SKM-1 treated with dmso at 0.1 percent for 144 hours (cell line): ENCODE data around the gene IQCH.
"Not testable (repeated sequence)": the region's sequence is repeated elsewhere in the genome, so short reads cannot be mapped to it uniquely, and the experiment has no call there.

Source experiments
- DNase-seq: peaks from one replicate; lab custom pipeline; 2025; ENCODE audit not compliant: unreplicated experiment; lab: John Stamatoyannopoulos, UW

Gene IQCH

GRCh38 chr15:67422296-67422695 lies 167.7 kb downstream of the IQCH start:
- no peak for DNase-seq

DNA sequence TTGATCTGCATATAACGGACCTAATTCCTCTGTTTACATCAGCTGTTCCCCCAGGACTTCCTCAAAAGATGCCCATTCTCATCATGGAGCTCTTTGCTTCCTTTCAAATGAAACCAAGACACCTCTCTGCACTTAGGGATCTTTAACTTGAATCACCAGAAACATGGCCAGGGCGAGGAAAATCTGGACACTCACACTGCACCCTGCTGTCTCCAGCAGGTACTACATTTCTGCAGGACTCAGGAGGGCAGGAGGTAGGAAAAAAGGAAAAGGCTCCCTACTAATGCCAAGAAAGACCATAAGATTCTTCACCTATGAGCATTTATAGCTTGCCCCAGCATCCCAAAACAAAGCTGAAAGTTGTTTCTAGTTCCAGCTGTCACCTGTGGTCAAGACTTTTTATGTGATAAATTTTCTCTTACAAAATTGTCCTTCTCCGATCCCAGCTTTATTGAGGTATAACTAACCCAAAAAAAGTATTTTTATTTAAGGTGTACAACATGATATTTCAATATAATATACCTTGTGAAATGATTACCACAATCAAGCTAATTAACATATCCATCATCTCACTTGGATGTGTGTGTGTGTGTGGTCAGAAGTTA lies 179.0 kb downstream of the IQCH start:
- DNase-seq, result peak; percentile 51

DNA sequence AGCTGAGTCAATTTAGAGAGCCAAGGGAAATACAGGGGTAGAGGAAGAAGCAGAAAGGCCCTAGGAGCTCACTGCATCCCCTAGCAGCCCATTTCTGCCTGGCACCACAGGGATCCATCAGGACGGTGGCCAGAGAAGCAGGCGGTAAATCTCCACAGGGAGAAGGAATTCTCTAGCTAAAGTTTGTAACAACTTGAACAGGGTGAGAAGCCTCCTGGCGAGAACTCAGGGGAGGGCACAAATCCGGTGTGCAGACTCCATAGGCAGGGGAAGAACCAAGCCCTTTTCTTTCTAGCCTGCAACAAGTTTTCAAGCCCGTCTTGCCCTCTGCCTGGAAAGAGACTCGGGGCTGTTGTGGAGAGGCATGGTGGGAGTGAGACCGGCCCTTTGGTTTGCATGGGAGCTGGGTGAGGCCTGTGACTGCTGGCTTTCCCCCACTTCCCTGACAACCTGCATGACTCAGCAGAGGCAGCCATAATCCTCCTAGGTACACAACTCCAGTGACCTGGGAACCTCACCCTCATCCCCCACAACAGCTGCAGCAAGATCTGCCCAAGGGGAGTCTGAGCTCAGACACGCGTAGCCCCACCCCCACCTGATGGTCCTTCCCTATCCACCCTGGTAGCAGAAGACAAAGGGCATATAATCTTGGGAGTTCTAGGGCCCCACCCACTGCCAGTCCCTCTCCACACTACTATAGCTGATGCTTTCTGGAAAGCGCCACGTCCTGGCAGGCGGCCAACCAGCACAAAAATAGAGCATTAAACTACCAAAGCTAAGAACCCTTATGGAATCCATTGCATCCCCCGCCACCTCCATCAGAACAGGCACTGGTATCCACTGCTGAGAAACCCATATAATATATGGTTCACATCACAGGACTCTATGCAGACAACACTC lies 182.0 kb downstream of the IQCH start:
- not testable (repeated sequence) for DNase-seq

DNA sequence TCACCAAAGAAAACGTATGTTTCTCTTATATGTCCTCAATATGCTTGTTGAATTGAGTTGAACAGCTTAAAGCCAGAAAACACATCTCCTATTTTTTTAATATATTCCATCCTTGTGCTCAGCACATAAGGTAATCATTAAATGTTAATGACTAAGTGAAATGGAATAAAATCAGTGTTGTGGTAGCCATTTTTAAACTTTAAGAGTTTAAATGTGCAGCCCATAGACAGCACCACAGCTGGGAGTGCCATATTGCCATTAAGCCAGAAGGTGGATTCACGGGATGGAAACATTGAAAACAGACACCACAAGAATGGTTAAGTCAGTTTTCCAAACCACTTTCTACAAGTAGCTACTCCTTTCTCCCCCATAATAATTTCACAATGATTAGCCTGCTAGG lies 189.5 kb downstream of the IQCH start:
- DNase-seq, result no peak

GRCh38 chr15:67446449-67446848 lies 191.9 kb downstream of the IQCH start:
- no peak for DNase-seq

- not testable (repeated sequence) for DNase-seq
Measured at GRCh38 chr15:67448372-67448771, 193.8 kb downstream of the IQCH start.

- DNase-seq, result not testable (repeated sequence)
Measured at GRCh38 chr15:67453703-67454102, 199.1 kb downstream of the IQCH start.

GRCh38 chr15:67456677-67457529 lies 202.3 kb downstream of the IQCH start:
- peak; percentile 69 for DNase-seq

DNA sequence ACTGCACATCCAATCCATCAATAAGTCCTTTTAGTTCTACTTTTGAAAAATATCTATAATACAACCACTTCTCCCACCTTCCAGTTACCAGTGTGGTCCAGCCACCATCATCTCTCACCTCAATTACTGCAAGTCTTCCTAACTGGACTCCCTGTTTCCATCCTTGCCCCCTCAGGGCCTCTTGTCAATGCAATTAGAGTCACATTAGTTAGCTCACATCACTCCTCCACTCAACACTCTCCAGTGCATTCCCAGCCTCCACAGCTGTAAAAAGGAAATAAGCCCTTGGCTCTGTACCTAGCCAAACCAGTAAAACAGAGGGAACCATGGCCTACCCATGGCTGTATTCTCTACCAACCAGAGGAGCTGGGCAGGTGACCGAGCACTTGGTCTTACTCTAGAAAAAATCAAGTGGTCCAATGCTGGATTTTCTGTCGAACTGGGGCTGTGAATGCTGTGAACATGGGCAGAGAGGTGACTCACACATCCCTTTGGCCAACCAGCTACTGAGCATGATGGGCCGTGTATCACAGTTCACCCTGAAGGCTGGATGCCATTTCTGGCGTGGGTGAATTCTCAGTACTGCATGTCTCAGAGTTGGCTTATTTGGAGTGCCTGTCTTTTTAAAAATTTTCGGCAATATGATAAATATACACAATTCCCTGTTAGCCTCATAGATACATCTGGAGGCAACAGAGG lies 203.9 kb downstream of the IQCH start:
- DNase-seq, result no peak

GRCh38 chr15:67460521-67460920 lies 205.9 kb downstream of the IQCH start:
- no peak for DNase-seq

DNA sequence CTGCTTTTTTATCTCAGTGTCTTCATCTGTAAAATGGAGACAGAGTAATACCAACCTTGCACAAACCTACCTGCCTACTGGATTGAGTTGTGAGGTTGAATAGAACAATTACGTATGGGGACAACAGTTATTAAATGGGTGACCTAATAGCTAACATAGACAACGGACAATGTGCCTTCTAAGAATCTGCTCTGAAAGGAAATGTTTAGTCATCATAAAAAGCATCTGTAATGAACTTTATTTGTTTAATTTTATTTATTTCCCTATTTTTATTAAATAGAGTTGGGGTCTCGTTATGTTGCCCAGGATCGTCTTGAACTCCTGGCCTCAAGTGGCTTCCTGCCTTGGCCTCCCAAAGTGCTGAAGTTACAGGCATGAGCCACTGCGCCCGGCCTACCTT lies 207.1 kb downstream of the IQCH start:
- no peak for DNase-seq

GRCh38 chr15:67462875-67463274 lies 208.3 kb downstream of the IQCH start:
- DNase-seq, result no peak

DNA sequence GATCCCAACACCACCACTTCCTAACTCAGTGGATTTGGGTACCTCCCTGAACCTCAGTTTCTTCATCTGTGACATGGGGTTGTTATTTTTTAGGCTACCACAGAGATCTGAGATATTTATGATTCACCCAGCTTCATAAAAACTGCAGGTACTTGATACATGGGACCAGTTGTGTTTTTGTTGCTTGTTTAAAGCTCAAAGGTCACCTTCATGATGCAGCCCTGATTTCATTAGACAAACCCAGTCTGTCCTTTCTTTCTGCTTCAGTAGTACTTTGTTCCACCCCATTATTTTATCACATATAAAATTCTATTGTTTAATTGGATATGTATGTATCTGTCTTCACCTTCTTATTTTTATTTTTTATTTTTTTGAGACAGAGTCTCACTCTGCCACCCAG lies 208.9 kb downstream of the IQCH start:
- DNase-seq, result no peak

DNA sequence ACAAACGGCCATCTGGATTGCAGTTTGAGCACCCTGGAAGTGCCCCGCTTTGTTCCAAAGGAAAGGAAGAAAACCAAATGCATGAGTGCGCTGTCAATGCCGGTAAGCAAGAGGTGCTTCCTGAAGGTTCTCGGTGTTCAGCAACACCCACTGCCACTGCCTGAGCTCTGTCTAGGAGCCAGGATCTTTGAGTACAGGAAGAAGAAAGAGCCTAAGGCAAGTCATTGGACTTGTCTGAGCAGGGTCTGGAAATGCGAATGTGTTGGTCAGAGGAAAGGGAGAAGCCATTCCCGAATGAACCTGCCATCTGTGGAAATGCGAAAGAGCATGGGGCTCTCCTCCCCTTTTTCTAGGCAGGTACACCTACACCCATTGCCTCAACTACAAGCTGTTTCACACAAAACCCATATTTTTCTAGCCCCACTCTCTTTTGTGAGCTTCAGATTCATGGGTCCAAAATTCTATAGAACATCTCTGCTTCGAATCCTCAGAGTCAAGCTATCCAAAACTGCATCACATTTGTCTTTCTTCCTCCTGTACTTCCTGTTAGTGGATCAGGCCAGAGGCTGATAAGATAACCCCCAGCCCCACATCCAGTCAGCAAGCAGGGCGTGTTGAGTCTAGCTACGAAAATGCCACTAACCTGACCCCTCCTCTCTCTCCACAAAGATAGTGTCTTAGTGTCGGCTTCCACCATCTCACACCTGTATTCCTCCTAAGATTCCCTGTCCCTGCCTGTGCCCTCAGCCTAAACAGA lies 210.8 kb downstream of the IQCH start:
- DNase-seq, result no peak

DNA sequence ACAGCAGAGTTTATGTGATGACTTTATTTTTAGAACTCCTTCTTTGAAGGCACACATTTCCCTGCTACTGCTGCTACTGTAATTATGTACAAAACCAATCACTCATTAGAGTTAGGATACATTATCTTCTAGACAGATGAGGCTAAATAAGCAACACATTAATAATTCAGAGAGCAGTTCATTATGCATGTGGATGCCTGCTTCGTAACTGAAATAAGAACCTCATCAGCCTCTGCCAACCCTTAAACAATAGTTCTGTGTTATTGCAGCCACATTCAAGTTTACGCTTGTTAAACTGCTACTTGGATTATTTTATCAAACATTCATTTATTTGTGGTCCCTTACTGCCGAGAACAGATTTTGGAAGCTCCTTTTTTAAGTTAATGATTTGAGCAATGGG lies 213.8 kb downstream of the IQCH start:
- no peak for DNase-seq

- DNase-seq, result no peak
Measured at GRCh38 chr15:67469680-67470079, 215.1 kb downstream of the IQCH start.

- no peak for DNase-seq
Measured at GRCh38 chr15:67472957-67473356, 218.4 kb downstream of the IQCH start.

DNA sequence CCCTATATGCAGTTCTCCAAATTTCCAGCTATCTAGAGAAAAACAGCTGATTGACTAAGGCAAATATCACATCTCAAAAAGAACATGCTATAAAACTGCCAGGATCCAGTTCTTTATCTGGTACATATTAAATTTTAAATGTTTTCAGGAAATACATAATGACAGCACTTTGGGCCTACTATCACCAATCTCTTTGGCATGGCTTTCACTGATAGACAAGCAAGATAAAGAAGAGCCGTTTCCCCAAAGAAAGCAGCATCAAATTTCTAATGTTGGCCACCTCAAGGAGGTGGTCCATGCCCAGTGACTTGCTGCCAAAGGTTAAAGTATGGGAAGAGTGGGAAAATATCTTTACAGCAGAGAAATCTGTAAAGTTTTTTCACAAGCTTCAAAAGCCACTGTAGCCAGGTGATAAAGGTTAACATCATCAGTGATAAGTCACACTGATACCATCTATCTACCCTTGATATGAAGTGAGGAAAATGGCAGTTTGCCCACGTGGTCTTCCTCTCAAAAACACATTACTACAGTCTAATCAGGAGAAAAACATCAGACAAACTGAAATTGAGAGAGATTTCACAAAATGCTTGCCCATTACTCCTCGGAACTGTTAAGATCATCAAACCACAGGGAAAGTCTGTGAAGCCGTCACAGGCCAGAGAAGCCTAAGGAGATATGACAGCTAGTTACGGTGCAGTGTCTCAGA lies 220.0 kb downstream of the IQCH start:
- no peak for DNase-seq

GRCh38 chr15:67479781-67480505 lies 225.4 kb downstream of the IQCH start:
- no peak for DNase-seq
